B cell (primary cell): ENCODE measurements around the gene MPP2.
A peak's percentile ranks its signal among the peaks of the same experiment; 100 is the strongest.

ENCODE experiments used
- CTCF ChIP-seq: fragments of 200-600 bp; IDR thresholded peaks from one replicate; pipeline ENCODE4 v1.8.0; 2022; ENCODE audit warnings: antibody characterized with exemption, mild to moderate bottlenecking
- EZH2 ChIP-seq: IDR thresholded peaks from 2 replicates; pipeline ENCODE4 v1.6.1; 2012; ENCODE audit warnings: borderline replicate concordance, low read depth, mild to moderate bottlenecking, moderate library complexity, low read length; ENCODE audit not compliant: insufficient read depth, poor library complexity, severe bottlenecking

- TF ChIP-seq CTCF (no peak), EZH2 (peak; percentile 95)
Observed at GRCh38 chr17:43906951-43907424, 348 bp downstream of the MPP2 start.
